CD4-positive, alpha-beta T cell treated with Interleukin-17A for 1 hour (primary cell): ENCODE measurements around the gene LMO7.

Source experiments
- DNase-seq: peaks from one replicate; pipeline ENCODE4 v3.0.0-alpha.2; 2020

LMO7 gene

GRCh38 chr13:75811361-75811760, 175.2 kb downstream of the LMO7 start:
- DNase-seq = no peak

- no peak for DNase-seq
These were observed 175.7 kb downstream of the LMO7 start for GRCh38 chr13:75811841-75812240.

- DNase-seq = no peak
These were observed 176.6 kb downstream of the LMO7 start for GRCh38 chr13:75812751-75813181.

GRCh38 chr13:75813323-75813722, 177.2 kb downstream of the LMO7 start:
- no peak for DNase-seq

GRCh38 chr13:75818179-75818967, 182.2 kb downstream of the LMO7 start:
- DNase-seq = no peak

GRCh38 chr13:75818968-75819225, 182.8 kb downstream of the LMO7 start:
- no peak for DNase-seq

GRCh38 chr13:75825161-75825560, 189.0 kb downstream of the LMO7 start:
- DNase-seq = no peak

- DNase-seq = no peak
These were observed 189.5 kb downstream of the LMO7 start for GRCh38 chr13:75825594-75825993.

GRCh38 chr13:75826391-75826790, 190.3 kb downstream of the LMO7 start:
- no peak for DNase-seq

GRCh38 chr13:75829830-75830229, 193.7 kb downstream of the LMO7 start:
- no peak for DNase-seq

- no peak for DNase-seq
These were observed 194.7 kb downstream of the LMO7 start for GRCh38 chr13:75830842-75831241.

GRCh38 chr13:75831389-75831788, 195.3 kb downstream of the LMO7 start:
- no peak for DNase-seq

- DNase-seq = no peak
These were observed 196.7 kb downstream of the LMO7 start for GRCh38 chr13:75832812-75833211.

- no peak for DNase-seq
These were observed 200.3 kb downstream of the LMO7 start for GRCh38 chr13:75836441-75836840.

GRCh38 chr13:75838366-75839005, 202.4 kb downstream of the LMO7 start:
- no peak for DNase-seq

- DNase-seq = no peak
These were observed 203.3 kb downstream of the LMO7 start for GRCh38 chr13:75839406-75839805.

- DNase-seq = no peak
These were observed 205.8 kb downstream of the LMO7 start for GRCh38 chr13:75841905-75842304.

- DNase-seq = no peak
These were observed 206.9 kb downstream of the LMO7 start for GRCh38 chr13:75843074-75843473.

GRCh38 chr13:75843991-75844390, 207.9 kb downstream of the LMO7 start:
- no peak for DNase-seq

- DNase-seq = no peak
These were observed 211.5 kb downstream of the LMO7 start for GRCh38 chr13:75847588-75847987.

GRCh38 chr13:75850916-75851315, 214.8 kb downstream of the LMO7 start:
- no peak for DNase-seq

GRCh38 chr13:75855216-75855615, 219.1 kb downstream of the LMO7 start:
- no peak for DNase-seq

GRCh38 chr13:75855847-75856246, 219.7 kb downstream of the LMO7 start:
- no peak for DNase-seq

GRCh38 chr13:75857291-75857690, 221.2 kb downstream of the LMO7 start:
- no peak for DNase-seq

GRCh38 chr13:75860935-75861334, 224.8 kb downstream of the LMO7 start:
- DNase-seq = no peak
